Measurements from ENCODE around the gene PM20D1. TPM values are rescaled to one million over a fixed set of nuclear protein-coding genes. Genes with fewer than 3 reads are reported as not detected.
"Not testable (repeated sequence)": the region's sequence is repeated elsewhere in the genome, so short reads cannot be mapped to it uniquely, and the experiment has no call there.

PM20D1 gene
- polyA plus RNA-seq, 1 donor from 2014 or later, result not detected

- not testable (repeated sequence) for H3K36me3 ChIP-seq (ENCODE audit: insufficient read depth, low read length); H3K27me3 ChIP-seq (ENCODE audit: insufficient read depth, low read depth, low read length); H3K4me2 ChIP-seq (ENCODE audit: low read length); H3K9me2 ChIP-seq (ENCODE audit: insufficient read depth, low read length); H3K4me3 ChIP-seq (ENCODE audit: low read length); H3K79me2 ChIP-seq (replicated peaks; ENCODE audit: insufficient read depth, low read length); H4K20me1 ChIP-seq (ENCODE audit: insufficient read depth); H3K9me3 ChIP-seq (ENCODE audit: low read length); H2AFZ ChIP-seq (ENCODE audit: low read depth, low read length); H3F3A ChIP-seq (ENCODE audit: insufficient read depth, low read length, poor library complexity, severe bottlenecking); H3K9ac ChIP-seq (ENCODE audit: low read length); H3K27ac ChIP-seq (ENCODE audit: low read length)
Measured at GRCh38 chr1:205890631-205891030, 40.7 kb upstream of the PM20D1 start.

DNA sequence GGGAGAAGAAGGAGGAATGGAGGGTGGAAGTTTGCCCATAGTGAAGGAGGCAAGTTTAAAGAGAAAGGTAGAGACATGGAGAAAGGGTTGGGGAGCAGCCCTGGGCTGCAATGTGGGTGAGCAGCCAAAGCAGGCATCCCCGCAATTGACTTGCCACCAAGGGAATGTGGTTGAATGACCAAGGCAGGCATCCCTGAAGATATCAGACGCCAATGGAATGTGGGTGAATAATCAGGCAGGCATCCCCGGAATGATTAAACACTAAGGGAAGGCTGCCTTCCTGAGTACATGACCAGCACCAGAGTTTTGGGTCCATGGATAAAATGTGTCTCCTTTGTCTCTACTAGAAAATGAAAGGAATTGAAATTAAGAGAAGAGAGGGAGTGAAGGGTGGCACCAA lies 39.8 kb upstream of the PM20D1 start:
- H3K27me3 ChIP-seq (ENCODE audit: insufficient read depth, low read depth, low read length); H3K36me3 ChIP-seq (ENCODE audit: insufficient read depth, low read length); H3K9ac ChIP-seq (ENCODE audit: low read length); H2AFZ ChIP-seq (ENCODE audit: low read depth, low read length); H3F3A ChIP-seq (ENCODE audit: insufficient read depth, low read length, poor library complexity, severe bottlenecking); H4K20me1 ChIP-seq (ENCODE audit: insufficient read depth); H3K4me3 ChIP-seq (ENCODE audit: low read length); H3K79me2 ChIP-seq (replicated peaks; ENCODE audit: insufficient read depth, low read length); H3K4me2 ChIP-seq (ENCODE audit: low read length); H3K9me2 ChIP-seq (ENCODE audit: insufficient read depth, low read length); H3K27ac ChIP-seq (ENCODE audit: low read length); H3K9me3 ChIP-seq (ENCODE audit: low read length): not testable (repeated sequence)

DNA sequence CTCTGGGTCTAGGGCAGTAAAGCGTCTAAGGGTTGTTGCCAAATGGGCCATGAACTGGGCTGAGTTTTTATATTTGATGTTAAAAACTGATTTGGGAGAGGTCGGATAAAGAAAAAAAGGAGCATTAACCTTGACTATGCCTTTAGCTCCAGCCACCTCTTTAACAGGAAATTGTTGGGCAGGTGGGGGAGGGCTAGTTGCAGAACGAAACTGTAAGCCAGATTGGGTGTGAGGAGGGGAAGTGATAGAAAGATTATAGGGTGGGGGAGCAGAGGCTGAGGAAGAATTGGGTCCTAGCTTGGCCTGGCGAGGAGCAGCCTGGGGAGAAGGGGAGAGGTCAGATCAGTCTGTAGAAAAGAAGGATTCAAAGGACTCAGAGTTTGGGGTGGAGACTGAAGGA lies 39.1 kb upstream of the PM20D1 start:
- not testable (repeated sequence) for H3K4me3 ChIP-seq (ENCODE audit: low read length); H3K27me3 ChIP-seq (ENCODE audit: insufficient read depth, low read depth, low read length); H3K9me2 ChIP-seq (ENCODE audit: insufficient read depth, low read length); H3K9me3 ChIP-seq (ENCODE audit: low read length); H4K20me1 ChIP-seq (ENCODE audit: insufficient read depth); H3K79me2 ChIP-seq (replicated peaks; ENCODE audit: insufficient read depth, low read length); H3K9ac ChIP-seq (ENCODE audit: low read length); H3F3A ChIP-seq (ENCODE audit: insufficient read depth, low read length, poor library complexity, severe bottlenecking); H2AFZ ChIP-seq (ENCODE audit: low read depth, low read length); H3K4me2 ChIP-seq (ENCODE audit: low read length); H3K27ac ChIP-seq (ENCODE audit: low read length); H3K36me3 ChIP-seq (ENCODE audit: insufficient read depth, low read length)

- H4K20me1 ChIP-seq (ENCODE audit: insufficient read depth), result no peaks in the 10 kb centered on the region
- TF ChIP-seq EP300 (conservative IDR thresholded peaks at IDR 0.05; ENCODE audit: poor library complexity, severe bottlenecking) (no peak), MXI1 (conservative IDR thresholded peaks at IDR 0.05; ENCODE audit: poor library complexity, severe bottlenecking) (no peak), RAD21 (conservative IDR thresholded peaks at IDR 0.05) (no peak)
- no peak overlapping the region for H2AFZ ChIP-seq (ENCODE audit: low read depth, low read length)
- no peaks in the 10 kb centered on the region for H3K27me3 ChIP-seq (ENCODE audit: insufficient read depth, low read depth, low read length)
- no peak overlapping the region for H3K4me3 ChIP-seq (ENCODE audit: low read length)
- H3K79me2 ChIP-seq (replicated peaks; ENCODE audit: insufficient read depth, low read length), result no peaks in the 10 kb centered on the region
- no peak overlapping the region for H3K9ac ChIP-seq (ENCODE audit: low read length)
- H3F3A ChIP-seq (ENCODE audit: insufficient read depth, low read length, poor library complexity, severe bottlenecking), result no peaks in the 10 kb centered on the region
- H3K9me2 ChIP-seq (ENCODE audit: insufficient read depth, low read length), result no peaks in the 10 kb centered on the region
- no peak overlapping the region for H3K4me2 ChIP-seq (ENCODE audit: low read length)
- no peak overlapping the region for H3K27ac ChIP-seq (ENCODE audit: low read length)
- no peaks in the 10 kb centered on the region for H3K36me3 ChIP-seq (ENCODE audit: insufficient read depth, low read length)
- H3K9me3 ChIP-seq (ENCODE audit: low read length), result peaks cover 6% of the 10 kb centered on the region
Measured at GRCh38 chr1:205883792-205884191, 33.9 kb upstream of the PM20D1 start.

GRCh38 chr1:205880923-205881322 lies 31.0 kb upstream of the PM20D1 start:
- H3K9me3 ChIP-seq (ENCODE audit: low read length), result peaks cover 6% of the 10 kb centered on the region

More at GRCh38 chr1:205880923-205881322, 31.0 kb upstream of the PM20D1 start:
- Histone ChIP-seq H3K9ac (ENCODE audit: low read length) (no peak overlapping the region), H3K9me2 (ENCODE audit: insufficient read depth, low read length) (no peaks in the 10 kb centered on the region), H4K20me1 (ENCODE audit: insufficient read depth) (no peaks in the 10 kb centered on the region), H2AFZ (ENCODE audit: low read depth, low read length) (no peak overlapping the region), H3K4me2 (ENCODE audit: low read length) (no peak overlapping the region), H3K4me3 (ENCODE audit: low read length) (no peak overlapping the region), H3K79me2 (replicated peaks; ENCODE audit: insufficient read depth, low read length) (no peaks in the 10 kb centered on the region), H3K27me3 (ENCODE audit: insufficient read depth, low read depth, low read length) (no peaks in the 10 kb centered on the region), H3K27ac (ENCODE audit: low read length) (no peak overlapping the region), H3K36me3 (ENCODE audit: insufficient read depth, low read length) (no peaks in the 10 kb centered on the region), H3F3A (ENCODE audit: insufficient read depth, low read length, poor library complexity, severe bottlenecking) (no peaks in the 10 kb centered on the region)
- no peak for TF ChIP-seq EP300 (conservative IDR thresholded peaks at IDR 0.05; ENCODE audit: poor library complexity, severe bottlenecking)
- no peak for TF ChIP-seq SMC3 (conservative IDR thresholded peaks at IDR 0.05; ENCODE audit: poor library complexity)
- no peak for TF ChIP-seq EZH2 (IDR thresholded peaks at IDR 0.05; ENCODE audit: borderline replicate concordance, insufficient read depth, low read length, poor library complexity, severe bottlenecking)
- TF ChIP-seq TAF1 (IDR thresholded peaks at IDR 0.05; ENCODE audit: low read depth), result no peak
- TF ChIP-seq POLR2AphosphoS5 (IDR thresholded peaks at IDR 0.05), result no peak
- no peak for TF ChIP-seq MXI1 (conservative IDR thresholded peaks at IDR 0.05; ENCODE audit: poor library complexity, severe bottlenecking)
- TF ChIP-seq, protein P1, sequence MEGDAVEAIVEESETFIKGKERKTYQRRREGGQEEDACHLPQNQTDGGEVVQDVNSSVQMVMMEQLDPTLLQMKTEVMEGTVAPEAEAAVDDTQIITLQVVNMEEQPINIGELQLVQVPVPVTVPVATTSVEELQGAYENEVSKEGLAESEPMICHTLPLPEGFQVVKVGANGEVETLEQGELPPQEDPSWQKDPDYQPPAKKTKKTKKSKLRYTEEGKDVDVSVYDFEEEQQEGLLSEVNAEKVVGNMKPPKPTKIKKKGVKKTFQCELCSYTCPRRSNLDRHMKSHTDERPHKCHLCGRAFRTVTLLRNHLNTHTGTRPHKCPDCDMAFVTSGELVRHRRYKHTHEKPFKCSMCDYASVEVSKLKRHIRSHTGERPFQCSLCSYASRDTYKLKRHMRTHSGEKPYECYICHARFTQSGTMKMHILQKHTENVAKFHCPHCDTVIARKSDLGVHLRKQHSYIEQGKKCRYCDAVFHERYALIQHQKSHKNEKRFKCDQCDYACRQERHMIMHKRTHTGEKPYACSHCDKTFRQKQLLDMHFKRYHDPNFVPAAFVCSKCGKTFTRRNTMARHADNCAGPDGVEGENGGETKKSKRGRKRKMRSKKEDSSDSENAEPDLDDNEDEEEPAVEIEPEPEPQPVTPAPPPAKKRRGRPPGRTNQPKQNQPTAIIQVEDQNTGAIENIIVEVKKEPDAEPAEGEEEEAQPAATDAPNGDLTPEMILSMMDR (IDR thresholded peaks at IDR 0.05; ENCODE audit: poor library complexity, severe bottlenecking), result no peak
- TF ChIP-seq REST (IDR thresholded peaks at IDR 0.05; ENCODE audit: borderline replicate concordance), result no peak
- TF ChIP-seq RAD21 (conservative IDR thresholded peaks at IDR 0.05), result no peak

Measured in neural cell (in vitro differentiated cells).